Activated naive CD8-positive, alpha-beta T cell treated with anti-CD3 and anti-CD28 coated beads, Interleukin-2, amount 50 U/mL, for 16 hours (primary cell): ENCODE results near the gene ZNHIT6.
"Not testable (repeated sequence)": the region's sequence is repeated elsewhere in the genome, so short reads cannot be mapped to it uniquely, and the experiment has no call there.

ENCODE experiments used
- DNase-seq: peaks from one replicate; pipeline ENCODE4 v3.0.0-alpha.2; 2020; ENCODE audit warnings: low read depth, low spot score

The ZNHIT6 gene, protein sequence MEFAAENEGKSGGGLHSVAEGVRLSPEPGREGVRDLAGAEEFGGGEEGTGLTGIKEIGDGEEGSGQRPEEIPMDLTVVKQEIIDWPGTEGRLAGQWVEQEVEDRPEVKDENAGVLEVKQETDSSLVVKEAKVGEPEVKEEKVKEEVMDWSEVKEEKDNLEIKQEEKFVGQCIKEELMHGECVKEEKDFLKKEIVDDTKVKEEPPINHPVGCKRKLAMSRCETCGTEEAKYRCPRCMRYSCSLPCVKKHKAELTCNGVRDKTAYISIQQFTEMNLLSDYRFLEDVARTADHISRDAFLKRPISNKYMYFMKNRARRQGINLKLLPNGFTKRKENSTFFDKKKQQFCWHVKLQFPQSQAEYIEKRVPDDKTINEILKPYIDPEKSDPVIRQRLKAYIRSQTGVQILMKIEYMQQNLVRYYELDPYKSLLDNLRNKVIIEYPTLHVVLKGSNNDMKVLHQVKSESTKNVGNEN

DNA sequence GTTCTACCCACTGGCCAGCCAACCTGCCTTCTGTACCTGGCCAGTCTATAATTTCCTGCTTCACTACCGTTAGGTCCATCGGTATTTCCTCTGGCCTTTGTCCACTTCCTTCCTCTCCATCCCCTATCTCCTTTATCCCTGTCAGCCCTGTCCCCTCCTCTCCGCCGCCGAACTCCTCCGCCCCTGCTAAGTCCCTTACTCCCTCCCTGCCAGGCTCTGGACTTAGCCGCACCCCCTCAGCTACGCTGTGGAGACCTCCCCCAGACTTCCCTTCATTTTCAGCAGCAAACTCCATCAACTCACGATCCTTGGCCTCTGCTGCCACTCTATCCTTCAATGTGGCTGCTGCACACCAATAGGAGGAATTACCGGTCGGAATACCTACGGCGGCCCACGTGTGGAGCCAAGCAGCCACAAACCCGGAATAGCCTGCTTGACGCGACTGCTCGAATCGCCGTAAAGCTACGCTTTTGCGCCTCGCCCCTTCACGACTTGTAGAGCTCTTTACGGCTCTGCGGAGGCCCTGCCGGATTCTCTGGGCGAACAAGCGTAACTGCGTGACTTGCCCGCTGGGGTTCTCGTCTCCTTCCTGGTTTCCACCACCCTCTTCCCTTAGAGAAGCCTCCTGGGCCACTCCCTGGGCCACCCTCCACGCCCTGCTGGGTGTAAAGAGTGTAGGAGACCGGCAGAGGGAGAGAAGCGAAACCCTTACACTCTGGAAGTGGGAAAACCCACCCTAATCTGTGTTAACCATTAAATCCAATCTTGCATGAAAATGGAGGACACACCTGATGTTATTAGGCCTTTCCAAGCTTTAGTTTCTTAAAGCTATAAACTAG lies at the start of gene ZNHIT6:
Gene ZNHIT6 (minus strand): TSS at position 444 of the 839 bp plus-strand sequence. CDS start 149 bp downstream, at position 295.
- peak; percentile 74 for DNase-seq

DNA sequence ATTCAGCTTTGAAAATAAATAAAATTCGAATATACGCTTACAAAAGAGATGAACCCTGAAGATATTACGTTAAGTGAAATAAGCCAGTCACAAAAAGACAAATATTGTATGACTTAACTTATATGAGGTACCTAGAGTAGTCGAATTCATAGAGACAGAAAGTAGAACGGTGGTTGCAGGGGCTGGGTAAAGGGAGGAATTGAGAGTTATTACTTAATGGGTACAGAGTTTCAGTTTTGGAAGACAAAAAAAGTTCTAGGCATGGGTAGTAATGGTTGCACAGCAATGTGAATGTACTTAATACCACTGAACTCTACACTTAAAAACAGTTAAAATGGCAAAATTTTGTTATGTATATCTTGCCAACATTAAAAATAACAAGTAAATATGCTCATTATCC lies 48.6 kb upstream of the ZNHIT6 start:
- DNase-seq, result no peak

DNA sequence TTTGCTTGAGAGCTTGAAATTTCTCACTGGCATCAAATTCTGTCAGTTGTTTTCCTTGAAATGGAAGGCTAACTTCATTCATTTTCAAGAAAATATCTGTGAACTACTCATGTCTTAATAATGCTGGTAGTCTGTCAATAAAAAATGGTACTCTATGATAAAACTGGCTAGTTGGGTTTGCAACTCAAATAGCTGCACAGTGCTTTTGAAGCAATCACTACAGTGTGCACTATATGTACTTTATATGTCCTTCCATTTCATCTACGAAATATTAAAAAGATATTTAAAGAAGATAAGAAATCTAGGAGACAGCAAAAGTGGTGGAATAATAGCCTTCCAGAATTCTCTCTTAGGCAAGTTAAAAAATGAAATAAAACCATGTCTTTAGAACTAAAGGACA lies 39.9 kb upstream of the ZNHIT6 start:
- no peak for DNase-seq

DNA sequence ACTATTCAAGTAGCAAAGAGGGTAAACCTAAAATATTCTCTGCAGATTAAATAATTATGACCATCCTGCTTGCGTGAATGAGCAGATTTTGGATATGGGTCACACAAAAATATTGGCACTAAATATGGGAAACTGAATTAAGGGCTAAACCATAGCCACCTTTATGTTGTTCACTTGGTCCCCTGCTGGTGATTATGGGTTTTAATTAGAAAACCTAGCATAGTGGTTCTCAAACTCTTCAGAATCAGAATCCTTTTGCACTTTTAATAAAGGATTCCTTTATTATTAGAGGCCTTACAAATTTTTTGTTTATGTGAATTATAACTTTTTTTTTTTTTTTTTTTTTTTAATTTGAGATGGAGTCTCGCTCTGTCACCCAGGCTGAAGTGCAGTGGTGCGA lies 38.5 kb upstream of the ZNHIT6 start:
- no peak for DNase-seq

DNA sequence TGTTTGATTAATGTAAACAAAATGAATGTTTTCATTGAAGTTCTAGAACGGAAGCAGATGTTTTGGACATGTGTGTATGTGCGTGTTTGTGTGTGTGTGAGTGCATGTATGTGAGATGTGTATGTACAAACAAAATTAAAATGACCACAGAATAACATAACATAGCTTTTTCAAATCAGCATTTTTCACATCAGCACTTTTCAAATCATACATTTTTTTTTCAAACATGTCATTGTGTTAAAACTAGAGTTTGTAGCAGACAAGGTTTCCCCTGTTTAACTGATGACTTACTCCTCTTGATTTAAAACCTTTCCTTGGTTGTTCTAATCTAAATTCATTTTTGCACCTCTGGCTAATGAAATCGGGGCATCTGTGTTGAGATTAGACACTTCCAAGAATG lies 35.6 kb upstream of the ZNHIT6 start:
- no peak for DNase-seq

DNA sequence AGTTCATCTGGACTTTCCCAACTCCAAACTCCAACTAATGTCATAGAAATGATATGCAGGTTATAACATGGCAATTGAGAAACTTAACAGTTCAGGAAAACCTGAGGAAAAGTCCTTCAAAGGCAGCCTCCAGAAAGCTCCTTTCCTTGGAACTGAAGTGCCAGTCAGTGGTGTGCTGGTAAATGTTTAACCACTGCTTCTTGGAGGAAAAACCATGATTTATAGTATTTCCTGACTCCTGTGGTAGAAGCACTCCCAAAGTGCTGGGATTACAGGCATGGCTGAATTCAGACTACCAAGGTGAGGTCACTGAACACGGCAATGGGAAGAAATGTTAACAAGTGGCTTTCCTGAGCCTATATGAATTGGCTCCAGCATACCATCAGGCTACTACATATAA lies 26.7 kb upstream of the ZNHIT6 start:
- DNase-seq, result no peak

DNA sequence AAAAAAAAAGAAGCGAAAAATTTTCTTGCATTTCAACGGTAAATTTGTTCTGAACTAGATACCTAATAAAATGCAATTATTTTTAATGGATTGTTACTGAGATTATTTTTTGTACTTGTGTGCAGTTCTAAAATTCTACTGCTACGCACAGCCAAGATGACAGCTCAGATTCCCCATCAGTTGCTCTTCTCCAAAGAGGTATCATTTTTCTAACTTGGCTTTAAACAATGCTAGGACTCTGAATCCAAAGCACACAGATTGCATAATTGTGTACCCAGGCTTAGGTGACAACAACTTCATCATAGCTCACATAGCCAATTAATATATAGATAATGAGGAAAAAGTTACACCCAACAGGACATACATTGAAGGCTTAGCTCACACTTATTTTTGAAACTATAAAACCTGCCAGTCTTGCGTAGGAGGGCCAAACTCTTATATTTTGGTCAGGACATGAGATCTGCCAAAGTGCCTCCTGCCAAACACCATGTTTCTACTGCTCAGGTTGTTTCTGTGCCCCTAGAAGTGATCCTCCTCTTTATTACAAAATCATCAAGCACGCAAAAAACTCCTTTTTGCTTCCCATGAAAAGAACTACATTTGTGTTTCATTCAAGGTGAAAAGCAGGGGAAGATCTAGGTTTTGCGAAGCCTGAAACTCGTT lies 10.6 kb upstream of the ZNHIT6 start:
- no peak for DNase-seq

DNA sequence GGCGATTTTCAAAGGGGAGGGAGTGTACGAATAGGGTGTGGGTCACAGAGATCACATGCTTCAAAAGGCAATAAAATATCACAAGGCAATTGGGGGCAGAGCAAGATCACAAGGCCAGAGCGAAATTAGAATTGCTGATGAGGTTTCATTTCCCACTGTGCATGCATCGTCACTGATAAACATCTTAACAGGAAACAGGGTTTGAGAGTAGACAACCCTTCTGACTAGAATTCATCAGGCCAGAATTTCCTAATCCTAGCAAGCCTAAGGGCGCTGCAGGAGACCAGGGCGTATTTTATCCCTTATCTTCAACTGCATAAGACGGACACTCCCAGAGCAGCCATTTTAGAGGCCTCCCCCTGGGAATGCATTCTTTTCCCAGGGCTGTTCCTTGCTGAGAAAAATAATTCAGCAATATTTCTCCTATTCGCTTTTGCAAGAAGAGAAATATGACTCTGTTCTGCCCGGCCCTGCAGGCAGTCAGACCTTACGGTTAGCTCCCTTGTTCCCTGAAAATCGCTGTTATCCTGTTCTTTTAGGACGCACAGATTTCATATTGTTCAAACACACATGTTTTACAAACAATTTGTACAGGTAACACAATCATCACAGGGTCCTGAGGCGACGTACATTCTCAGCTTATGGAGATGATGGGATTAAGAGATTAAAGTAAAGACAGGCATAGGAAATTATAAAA lies 6.3 kb upstream of the ZNHIT6 start:
- not testable (repeated sequence) for DNase-seq

DNA sequence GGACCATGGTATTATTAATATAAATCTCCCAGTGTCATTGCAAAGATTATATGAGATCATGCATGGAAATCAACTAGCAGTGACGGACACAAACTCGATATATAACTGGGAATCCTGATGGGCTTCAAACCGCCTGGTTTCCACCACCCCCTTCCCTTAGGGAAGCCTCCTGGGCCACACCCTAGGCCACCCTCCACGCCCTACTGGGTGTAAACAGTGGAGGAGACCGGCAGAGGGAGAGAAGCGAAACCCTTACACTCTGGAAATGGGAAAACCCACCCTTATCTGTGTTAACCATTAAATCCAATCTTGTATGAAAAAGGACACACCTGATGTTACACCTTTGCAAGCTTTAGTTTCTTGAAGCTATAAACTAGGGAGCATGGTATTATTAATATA lies 595 bp upstream of the ZNHIT6 start:
- no peak for DNase-seq

DNA sequence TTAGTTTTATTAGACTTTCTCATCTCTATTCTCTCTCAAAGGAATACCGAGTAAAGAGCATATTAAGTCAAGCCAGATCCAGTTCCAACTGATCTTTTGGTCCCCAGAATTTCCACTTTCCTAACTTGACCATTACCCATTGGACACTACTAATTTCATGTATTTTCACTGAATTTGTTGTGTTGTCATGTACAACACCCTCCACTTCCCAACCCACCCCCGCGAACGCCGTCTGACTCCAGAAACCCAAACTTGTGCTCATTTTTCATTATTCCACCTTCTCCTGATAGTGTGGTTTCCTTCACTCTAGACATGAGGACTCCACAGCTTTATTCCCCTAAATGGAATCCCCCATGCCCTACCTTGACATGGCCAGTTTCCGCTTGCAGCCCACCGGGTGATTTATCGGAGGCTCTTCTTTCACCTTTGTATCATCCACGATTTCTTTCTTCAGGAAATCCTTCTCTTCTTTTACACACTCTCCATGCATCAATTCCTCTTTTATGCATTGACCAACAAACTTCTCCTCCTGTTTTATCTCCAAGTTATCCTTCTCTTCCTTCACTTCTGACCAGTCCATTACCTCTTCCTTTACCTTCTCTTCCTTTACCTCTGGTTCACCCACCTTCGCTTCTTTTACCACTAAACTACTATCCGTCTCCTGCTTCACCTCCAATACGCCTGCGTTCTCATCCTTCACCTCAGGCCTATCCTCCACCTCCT lies 805 bp downstream of the ZNHIT6 start:
- DNase-seq, result no peak

DNA sequence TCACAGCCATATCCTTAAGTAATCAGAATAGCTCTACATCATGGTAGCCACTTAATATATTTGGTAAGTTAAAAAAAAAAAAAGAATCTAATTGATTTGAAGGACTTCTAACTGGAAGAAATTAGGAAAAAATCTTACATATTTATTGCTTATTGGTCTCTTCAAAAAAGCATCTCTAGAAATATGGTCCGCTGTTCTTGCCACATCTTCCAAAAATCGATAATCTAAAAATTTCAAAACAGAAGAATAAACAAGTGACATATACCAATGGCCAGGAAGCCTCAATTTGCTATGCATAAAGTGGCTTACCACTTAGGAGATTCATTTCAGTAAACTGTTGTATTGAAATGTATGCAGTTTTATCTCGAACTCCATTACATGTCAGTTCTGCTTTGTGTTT lies 2.3 kb downstream of the ZNHIT6 start:
- DNase-seq, result no peak

DNA sequence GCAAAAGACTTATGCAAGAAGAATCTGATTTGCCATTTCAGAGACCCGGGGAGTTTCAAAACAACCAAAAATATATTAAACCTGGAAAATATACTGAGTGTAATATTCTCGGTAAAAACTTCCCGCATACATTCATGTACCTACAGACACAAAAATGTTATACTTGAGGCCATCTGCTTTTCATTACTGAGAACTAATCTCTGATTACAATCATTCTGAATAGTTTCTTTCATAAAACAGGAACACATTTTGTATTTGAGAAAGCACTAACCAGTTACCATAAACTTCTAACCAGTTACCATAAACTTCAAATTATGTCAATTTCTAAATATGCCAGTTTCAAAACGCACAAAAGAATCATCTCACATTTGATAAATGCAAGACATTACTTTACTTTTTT lies 7.8 kb downstream of the ZNHIT6 start:
- no peak for DNase-seq

DNA sequence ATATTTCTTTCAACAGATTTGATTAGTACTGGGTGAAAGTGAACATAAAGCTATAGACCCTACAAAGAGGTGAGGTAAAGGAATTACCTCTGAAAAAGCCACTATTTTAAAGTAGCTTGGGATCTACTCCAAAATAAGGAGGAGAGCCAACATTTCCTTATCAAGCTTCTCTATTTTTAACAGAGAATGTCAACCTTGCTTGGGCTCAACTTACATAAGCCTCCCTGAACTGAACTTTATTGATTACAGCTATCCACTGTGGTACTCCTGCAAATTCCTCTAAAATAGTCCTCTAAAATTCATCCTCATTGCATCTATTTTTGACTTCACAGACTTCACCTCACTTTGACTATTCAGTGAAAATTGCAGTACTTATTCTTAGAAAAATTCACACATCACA lies 10.3 kb downstream of the ZNHIT6 start:
- DNase-seq, result no peak

DNA sequence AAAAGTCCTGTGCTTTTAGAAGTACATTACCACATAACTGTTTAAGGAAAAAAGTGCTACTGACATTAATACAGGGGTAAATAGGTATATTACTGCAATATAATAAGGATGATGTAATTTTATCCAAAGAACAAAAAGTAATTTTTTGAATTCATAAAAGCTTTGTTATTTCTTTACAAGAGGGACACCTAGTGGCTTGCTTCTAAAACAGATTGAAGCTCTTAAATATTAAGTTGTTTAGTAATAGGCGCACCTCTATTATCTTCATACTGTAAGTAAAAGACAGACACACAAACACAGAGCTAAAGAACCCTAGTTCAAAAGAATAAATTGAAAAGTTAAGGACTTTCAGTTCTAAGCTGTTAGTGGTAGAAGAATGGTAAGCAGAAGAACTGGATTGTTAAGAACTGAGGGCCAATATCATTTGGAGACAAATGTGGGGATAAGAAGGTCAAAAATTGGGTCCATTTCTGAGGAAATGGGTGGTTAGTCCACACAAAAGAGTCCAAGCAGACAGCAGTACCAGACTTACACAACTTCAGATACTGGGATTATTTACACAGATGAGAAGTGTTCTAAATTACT lies 15.4 kb downstream of the ZNHIT6 start:
- DNase-seq, result no peak

DNA sequence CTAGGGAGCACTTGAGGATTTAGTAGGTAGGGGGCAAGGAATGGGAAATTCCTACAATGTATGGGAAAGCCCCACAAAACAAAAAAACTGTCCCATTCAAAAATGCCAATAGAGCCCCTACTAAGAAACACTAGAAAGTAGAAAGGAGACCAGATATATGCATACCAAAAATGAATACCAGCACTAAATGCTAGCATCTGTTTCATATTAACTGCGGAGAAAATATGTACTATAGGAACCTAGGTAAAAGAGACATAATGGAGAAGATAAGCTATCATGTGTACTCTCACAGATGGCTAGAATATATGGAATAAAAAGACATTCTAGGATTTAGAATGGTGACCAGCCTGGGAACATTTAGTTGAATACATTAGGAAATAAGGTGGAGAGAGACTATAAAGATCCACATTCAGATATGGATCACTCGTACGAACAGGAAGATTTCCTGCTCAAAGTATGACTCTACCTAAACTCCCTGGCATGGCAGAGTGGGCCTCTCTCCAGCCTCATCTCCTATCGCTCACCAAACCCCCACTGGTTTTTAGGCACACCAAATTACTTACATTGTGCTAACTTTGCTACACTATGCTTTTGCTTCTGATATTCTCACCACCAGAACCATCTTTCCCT lies 18.3 kb downstream of the ZNHIT6 start:
- DNase-seq, result no peak

DNA sequence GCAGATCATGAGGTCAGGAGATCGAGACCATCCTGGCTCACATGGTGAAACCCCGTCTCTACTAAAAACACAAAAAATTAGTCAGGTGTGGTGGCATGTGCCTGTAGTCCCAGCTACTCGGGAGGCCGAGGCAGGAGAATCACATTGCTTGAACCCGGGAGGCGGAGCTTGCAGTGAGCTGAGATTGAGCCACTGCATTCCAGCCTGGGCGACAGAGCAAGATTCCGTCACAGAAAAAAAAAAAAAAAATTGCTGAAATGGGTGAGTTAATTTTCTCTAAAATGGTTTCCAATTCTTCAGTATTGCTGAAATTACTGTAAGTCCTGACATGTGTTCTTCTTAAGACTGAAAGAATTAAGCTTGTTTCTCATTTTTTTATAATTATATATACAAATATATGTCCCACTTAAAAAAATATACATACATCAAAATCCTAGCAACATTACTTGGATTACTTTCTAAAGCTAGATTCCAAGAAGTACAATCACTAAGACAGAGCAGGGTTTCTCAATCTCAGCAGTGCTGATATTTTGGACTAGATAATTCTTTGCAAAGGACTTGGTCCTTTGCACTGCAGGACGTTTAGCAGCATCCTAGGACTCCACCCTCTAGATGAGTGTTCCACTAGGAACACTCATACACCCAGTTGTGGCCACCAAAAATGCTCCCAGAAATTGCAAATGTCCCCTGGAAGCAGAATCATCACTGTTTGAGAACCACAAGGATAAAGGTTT lies 24.8 kb downstream of the ZNHIT6 start:
- DNase-seq, result no peak

DNA sequence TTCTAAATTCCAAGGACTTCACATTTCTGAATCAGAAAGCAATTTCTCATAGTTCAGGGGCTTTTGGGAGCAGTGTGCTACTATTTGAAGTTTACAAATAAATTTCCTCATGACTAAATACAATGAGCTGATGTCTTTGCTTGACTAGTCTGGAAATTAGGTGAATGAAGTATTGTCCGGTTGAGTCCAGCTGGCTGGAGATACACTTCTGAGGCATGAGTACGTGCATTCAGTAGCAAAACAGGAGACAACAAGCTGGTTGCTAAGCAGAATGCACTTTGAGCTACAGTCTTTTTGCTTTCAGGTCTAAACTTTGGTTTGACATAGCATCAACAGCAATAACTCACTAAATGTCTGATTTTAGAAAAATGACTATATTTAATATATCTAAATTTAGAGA lies 27.1 kb downstream of the ZNHIT6 start:
- DNase-seq, result no peak

DNA sequence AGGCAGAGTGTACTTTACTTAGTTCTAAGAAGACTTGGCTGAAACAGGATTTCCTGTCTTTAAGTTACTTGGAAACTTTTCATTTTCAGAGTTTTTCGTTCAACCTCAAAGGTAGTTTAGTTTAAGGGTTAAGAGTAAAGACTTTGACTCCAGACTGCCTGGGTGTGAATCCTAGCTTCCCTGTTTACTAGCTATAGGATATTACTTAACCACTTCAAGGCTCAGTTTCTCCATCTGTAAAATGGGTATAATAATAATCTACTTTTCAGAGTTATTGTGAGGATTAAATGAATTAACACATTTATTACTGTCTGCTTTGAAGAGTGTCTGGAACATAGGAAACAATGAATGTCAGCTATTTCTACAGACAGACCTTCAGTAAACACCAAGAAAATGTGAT lies 30.0 kb downstream of the ZNHIT6 start:
- no peak for DNase-seq

DNA sequence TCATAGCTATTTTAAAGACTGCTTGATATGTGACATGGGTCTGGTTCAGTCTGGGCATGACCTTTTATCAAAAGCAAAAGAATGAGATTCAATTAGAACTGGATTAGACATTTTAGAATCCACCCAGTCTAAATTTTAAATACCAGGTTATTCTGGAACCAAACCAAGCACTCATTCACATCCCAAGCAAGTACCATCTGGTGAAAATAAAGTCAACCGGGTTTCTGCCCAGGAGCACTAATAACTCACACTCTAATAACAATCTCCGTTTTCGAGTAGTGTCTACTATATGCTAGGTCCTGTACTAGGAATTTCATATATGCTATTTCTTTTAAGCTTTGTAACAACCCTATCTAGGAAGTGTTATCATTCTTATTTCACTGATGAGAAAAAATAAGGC lies 30.6 kb downstream of the ZNHIT6 start:
- no peak for DNase-seq
